GM12801 (cell line): Measurements from ENCODE around the gene DSTYK.

ENCODE experiments used
- CTCF ChIP-seq: IDR thresholded peaks from one replicate; pipeline ENCODE4 v1.5.1; 2011; ENCODE audit warnings: control low read depth; ENCODE audit not compliant: insufficient read length; ENCODE audit errors: extremely low read depth

DSTYK gene

GRCh38 chr1:205246351-205247119 is 35.0 kb upstream of the DSTYK start:
- TF ChIP-seq CTCF: no peak

GRCh38 chr1:205245096-205245495 is 33.6 kb upstream of the DSTYK start:
- no peak for TF ChIP-seq CTCF

GRCh38 chr1:205244384-205244783 is 32.9 kb upstream of the DSTYK start:
- TF ChIP-seq CTCF: no peak

- no peak for TF ChIP-seq CTCF
These were observed 32.1 kb upstream of the DSTYK start for GRCh38 chr1:205243350-205244191.

GRCh38 chr1:205241366-205242030 is 30.0 kb upstream of the DSTYK start:
- TF ChIP-seq CTCF: no peak

- no peak for TF ChIP-seq CTCF
These were observed 29.1 kb upstream of the DSTYK start for GRCh38 chr1:205240569-205240968.

GRCh38 chr1:205240118-205240517 is 28.6 kb upstream of the DSTYK start:
- TF ChIP-seq CTCF: no peak
